Suppressor macrophage (primary cell): ENCODE results near the gene DPYSL4.

Source experiments
- DNase-seq, 4 experiments: peaks; one replicate each; pipeline ENCODE4 v3.0.0-alpha.2; 2020 to 2022

Gene DPYSL4

DNA sequence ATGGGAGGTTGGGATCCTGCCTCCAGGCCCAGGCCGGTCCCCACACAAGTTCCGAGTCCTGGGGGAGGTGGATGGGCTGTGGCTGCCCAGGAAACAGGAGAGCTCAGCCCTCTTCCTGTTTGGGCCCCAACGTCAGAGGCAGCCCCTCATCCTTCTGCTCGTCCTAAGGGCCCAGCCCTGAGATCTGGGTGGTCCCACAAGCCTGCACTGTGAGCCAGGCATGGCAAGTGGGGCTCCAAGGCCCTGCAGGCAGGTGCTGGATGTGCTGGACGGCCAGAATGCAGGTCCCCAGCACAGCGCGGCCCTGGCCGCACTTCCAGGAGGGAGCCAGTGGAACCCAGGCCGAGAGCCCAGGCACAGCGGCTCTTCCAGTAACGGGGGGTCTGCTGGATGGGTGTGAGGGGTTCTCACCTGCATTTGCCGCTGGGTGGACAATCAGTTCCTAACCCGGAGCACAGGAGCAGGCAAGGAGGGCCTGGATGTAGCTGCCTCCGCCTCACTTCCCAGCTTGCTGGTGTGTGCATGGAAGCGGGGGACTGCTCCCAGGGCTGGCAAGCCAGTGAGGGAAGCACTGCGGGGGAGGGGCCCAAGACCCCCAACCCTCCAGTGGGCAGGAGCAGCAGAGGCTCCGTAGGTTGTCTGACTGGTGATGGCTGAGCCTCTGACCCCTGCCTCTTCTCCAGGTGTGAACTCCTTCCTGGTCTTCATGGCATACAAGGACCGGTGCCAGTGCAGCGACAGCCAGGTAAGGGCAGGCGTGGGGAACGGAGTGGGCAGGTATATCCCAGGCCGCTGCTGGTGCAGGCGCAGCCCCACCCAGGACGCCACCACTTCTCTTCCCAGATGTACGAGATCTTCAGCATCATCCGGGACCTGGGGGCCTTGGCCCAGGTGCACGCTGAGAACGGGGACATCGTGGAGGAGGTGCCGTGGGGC lies 9.7 kb downstream of the DPYSL4 start:
- no peak for DNase-seq

- no peak for DNase-seq
These were observed 10.7 kb downstream of the DPYSL4 start for GRCh38 chr10:132197271-132198067.

DNA sequence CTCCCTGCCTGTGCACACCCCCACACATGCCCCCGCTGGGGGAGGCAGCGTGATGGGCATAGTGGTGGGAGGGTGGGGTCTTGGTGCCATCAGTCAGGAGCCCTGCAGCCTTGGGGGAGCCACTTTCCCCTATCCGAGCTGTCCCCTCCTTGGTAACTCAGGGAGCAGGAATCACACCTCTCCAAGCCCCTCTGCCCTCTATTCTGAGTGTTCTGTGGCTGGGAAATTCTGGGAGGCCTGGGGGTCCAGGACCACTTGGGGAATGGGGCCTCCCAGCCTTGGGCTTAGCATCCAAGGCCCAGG lies 11.3 kb downstream of the DPYSL4 start:
- DNase-seq = no peak

DNA sequence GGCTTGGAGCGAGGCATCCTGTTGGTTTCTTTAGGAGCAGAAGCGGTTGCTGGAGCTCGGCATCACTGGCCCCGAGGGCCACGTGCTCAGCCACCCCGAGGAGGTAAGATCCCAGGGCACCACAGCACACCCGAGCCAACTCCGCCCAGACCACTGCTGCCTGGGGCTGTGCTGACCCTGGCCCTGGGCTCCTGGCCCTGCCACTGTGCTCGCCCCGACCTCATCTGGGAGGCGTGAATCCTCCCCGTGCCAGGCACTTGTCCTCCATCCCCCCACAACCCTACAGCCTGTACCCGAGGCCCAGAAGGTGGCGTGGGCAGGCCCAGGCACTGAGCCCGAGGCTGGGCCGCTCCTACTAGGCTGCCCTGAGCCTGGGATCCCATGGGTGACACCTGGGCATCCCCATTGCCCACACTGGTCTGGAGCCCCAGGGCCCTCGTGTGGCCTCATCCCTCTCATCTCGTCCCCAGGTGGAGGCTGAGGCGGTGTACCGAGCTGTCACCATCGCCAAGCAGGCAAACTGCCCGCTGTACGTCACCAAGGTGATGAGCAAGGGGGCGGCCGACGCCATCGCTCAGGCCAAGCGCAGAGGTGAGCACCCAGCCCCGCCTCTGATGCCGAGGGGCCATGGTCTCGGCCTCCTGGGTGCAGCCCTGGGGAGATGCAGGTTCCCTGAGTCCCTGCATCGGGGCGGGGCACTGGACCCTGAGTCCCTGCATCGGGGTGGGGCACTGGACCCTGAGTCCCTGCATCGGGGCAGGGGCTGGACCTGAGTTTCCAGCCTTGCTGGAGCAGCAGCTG lies 11.8 kb downstream of the DPYSL4 start:
- no peak for DNase-seq

- DNase-seq = no peak
These were observed 12.6 kb downstream of the DPYSL4 start for GRCh38 chr10:132199268-132199853.

DNA sequence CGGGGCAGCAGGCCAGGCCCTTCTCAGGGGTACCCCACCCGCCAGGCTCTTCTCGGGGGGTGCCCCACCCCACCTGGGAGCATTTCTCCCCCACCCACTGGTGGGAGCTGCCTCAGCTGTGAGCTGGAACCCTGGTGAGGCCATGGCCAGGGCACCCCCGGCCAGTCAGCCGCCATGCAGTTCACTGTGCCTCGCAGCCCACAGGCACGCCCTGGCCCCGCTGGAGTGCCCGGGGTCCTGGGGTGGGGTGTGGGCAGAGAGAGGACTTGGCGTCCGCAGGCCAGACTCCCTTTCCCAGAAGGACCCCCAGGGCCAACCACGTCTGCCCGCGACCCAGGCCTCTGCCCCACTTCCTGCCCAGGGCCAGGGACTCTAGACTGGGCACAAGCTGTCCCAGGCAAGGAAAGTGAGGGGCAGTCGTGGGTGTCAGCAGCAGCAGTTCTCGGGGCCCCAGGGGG lies 13.1 kb downstream of the DPYSL4 start:
- no peak for DNase-seq

GRCh38 chr10:132200344-132201110 lies 13.8 kb downstream of the DPYSL4 start:
- no peak for DNase-seq

DNA sequence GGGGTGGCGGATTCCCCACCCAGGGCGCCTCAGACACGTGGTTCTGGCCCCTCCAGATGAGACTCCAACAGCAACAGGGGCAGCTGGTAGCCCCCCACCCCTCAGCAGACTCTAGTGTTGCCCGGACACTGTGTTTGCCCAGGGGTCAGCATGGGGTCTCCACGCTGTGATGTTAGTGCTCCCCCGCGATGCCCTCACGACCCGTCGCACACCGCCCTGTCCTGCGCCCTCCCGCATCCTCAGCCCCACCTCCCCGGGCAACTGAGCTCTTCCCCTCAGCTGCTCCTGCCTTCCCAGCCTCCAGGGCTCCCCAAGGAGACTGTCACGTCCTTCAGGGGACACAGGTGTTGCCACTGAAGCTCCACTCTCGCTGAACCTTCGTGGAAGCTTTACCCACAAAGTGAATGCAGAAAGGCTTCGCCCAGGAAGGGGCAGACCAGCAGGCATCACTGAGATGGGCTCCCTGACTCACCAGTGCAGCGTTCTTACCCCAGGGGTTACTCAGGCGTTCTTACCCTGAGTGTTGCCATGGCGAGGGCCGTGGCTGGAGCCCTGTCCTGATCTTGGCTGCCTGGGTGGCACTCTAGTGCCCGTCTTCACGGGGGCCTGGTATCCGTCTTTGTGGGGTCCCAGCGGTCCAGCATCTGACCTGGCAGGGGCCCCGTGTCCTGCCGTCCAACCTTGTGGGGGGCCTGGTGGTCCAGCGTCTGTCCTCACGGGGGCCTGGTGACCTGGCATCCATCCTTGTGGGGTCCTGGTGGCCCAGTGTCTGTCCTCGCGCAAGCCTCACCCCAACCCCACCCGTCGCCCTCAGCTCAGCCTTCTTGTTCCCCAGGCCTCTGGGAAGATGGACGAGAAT lies 14.6 kb downstream of the DPYSL4 start:
- DNase-seq = no peak

- DNase-seq = no peak
These were observed 15.6 kb downstream of the DPYSL4 start for GRCh38 chr10:132202070-132202970.

GRCh38 chr10:132203256-132204077 lies 16.7 kb downstream of the DPYSL4 start:
- DNase-seq = no peak

- DNase-seq = no peak
These were observed 17.5 kb downstream of the DPYSL4 start for GRCh38 chr10:132204078-132204780.

- no peak for DNase-seq
These were observed 18.2 kb downstream of the DPYSL4 start for GRCh38 chr10:132204781-132205473.

GRCh38 chr10:132205650-132206376 lies 19.1 kb downstream of the DPYSL4 start:
- DNase-seq = no peak

GRCh38 chr10:132206377-132206745 lies 19.6 kb downstream of the DPYSL4 start:
- no peak for DNase-seq

GRCh38 chr10:132206806-132207535 lies 20.2 kb downstream of the DPYSL4 start:
- no peak for DNase-seq
